PC-3 (cell line): Measurements from ENCODE around the gene NPTXR.

ENCODE experiments used
- CTCF ChIP-seq: fragments of 300-600 bp; sonication (generic); conservative IDR thresholded peaks from 2 replicates; pipeline ENCODE4 v1.5.1; 2017; ENCODE audit warnings: antibody characterized with exemption, low read depth, mild to moderate bottlenecking, low read length
- EZH2 ChIP-seq: fragments of 300-600 bp; sonication (generic); IDR thresholded peaks from one replicate; pipeline ENCODE4 v1.6.1; 2017; ENCODE audit warnings: antibody characterized with exemption, mild to moderate bottlenecking, low read length; ENCODE audit not compliant: unreplicated experiment

GRCh38 chr22:38802671-38803121 is 41.1 kb downstream of the NPTXR start:
- TF ChIP-seq CTCF: no peak
- TF ChIP-seq EZH2: no peak
